SK-N-SH (cell line): Measurements from ENCODE around the gene TLDC2. TPM values are rescaled to one million over a fixed set of nuclear protein-coding genes. Genes with fewer than 3 reads are reported as not detected.
A peak's percentile ranks its signal among the peaks of the same experiment; 100 is the strongest.

Experiments used
- CTCF ChIA-PET: fragments of 300-600, 350-600 bp; formaldehyde crosslinking; extraction: SDS; loops from one replicate; lab custom pipeline; 2021; lab: Yijun Ruan, JAX
- POLR2A ChIA-PET: fragments of 350-600 bp; sonication (Branson Sonifier 250); formaldehyde crosslinking; extraction: SDS; loops from one replicate; lab custom pipeline; 2020; ENCODE audit warnings: antibody characterized with exemption, inconsistent platforms; lab: Yijun Ruan, JAX
- DNase-seq: peaks from one replicate; pipeline ENCODE4 v3.0.0; 2012
- H2AFZ ChIP-seq: fragments of 200-600 bp; sonication (generic); 2 replicates; pipeline ENCODE4 v1.8.1; 2016; ENCODE audit warnings: antibody characterized with exemption, mild to moderate bottlenecking, low read depth
- H3F3A ChIP-seq: fragments of 200-600 bp; sonication (generic); replicated peaks from 2 replicates; pipeline ENCODE3; 2016; ENCODE audit warnings: antibody characterized with exemption, mild to moderate bottlenecking; ENCODE audit not compliant: insufficient read depth
- H3K27ac ChIP-seq, 2 experiments: fragments of 200-500 bp in 1 of 2; fragments of 200-600 bp in 1 of 2; sonication (Bioruptor generic) in 1 of 2; sonication (generic), shearing (Covaris generic) in 1 of 2; 2 replicates each; pipeline versions ENCODE4 v1.5.1 to v1.6.1; 2014 to 2016; ENCODE audit warnings: low read depth in 2 of 2, inconsistent platforms in 1 of 2, low read length in 1 of 2, mild to moderate bottlenecking in 1 of 2, mixed read lengths in 1 of 2
- H3K27me3 ChIP-seq: fragments of 200-600 bp; sonication (generic), shearing (Covaris generic); 2 replicates; pipeline ENCODE4 v1.6.1; 2016; ENCODE audit warnings: mixed run types; ENCODE audit not compliant: insufficient read depth
- H3K36me3 ChIP-seq, 2 experiments: fragments of 200-500 bp in 1 of 2; fragments of 200-600 bp in 1 of 2; sonication (Bioruptor generic) in 1 of 2; sonication (generic) in 1 of 2; replicated peaks in 1 of 2; 2 replicates each; pipeline versions ENCODE3 to v1.5.1; 2014 to 2016; ENCODE audit warnings: low read length in 1 of 2, mild to moderate bottlenecking in 1 of 2; ENCODE audit not compliant: insufficient read depth in 2 of 2, control insufficient read depth in 1 of 2
- H3K4me1 ChIP-seq, 2 experiments: fragments of 200-500 bp in 1 of 2; fragments of 200-600 bp in 1 of 2; sonication (Bioruptor generic) in 1 of 2; sonication (generic), shearing (Covaris generic) in 1 of 2; 2 replicates each; pipeline versions ENCODE4 v1.5.1 to v1.6.1; 2014 to 2016; ENCODE audit warnings: low read depth in 1 of 2, low read length in 1 of 2, mixed run types in 1 of 2; ENCODE audit not compliant: insufficient read depth in 2 of 2, control insufficient read depth in 1 of 2
- H3K4me2 ChIP-seq: fragments of 200-600 bp; sonication (generic), shearing (Covaris generic); 2 replicates; pipeline ENCODE4 v1.6.1; 2017; ENCODE audit warnings: mixed run types
- H3K4me3 ChIP-seq, 2 experiments: fragments of 200-500 bp in 1 of 2; fragments of 200-600 bp in 1 of 2; sonication (Bioruptor generic) in 1 of 2; sonication (generic), shearing (Covaris generic) in 1 of 2; 2 replicates each; pipeline versions ENCODE4 v1.5.1 to v1.8.1; 2014 to 2016; ENCODE audit warnings: low read depth in 2 of 2, inconsistent platforms in 1 of 2, low read length in 1 of 2, mild to moderate bottlenecking in 1 of 2, mixed read lengths in 1 of 2, moderate library complexity in 1 of 2
- H3K79me2 ChIP-seq: fragments of 200-600 bp; sonication (generic); 2 replicates; pipeline ENCODE4 v1.8.1; 2017; ENCODE audit warnings: mild to moderate bottlenecking; ENCODE audit not compliant: insufficient read depth
- H3K9ac ChIP-seq: fragments of 200-600 bp; sonication (generic); 2 replicates; pipeline ENCODE4 v1.6.1; 2017; ENCODE audit warnings: mixed run types
- H3K9me2 ChIP-seq: fragments of 200-600 bp; sonication (generic); 2 replicates; pipeline ENCODE4 v1.6.1; 2017; ENCODE audit warnings: mixed run types
- H3K9me3 ChIP-seq: fragments of 200-600 bp; sonication (generic); 2 replicates; pipeline ENCODE4 v1.6.1; 2017; ENCODE audit warnings: mixed run types, mild to moderate bottlenecking, moderate library complexity
- H4K20me1 ChIP-seq: fragments of 200-600 bp; sonication (generic); 2 replicates; pipeline ENCODE4 v1.6.1; 2017; ENCODE audit warnings: mild to moderate bottlenecking, mixed run types; ENCODE audit not compliant: insufficient read depth
- GATA2 ChIP-seq: sonication (generic); formaldehyde crosslinking; IDR thresholded peaks from 2 replicates; pipeline ENCODE4 v1.5.0; 2020; ENCODE audit warnings: mild to moderate bottlenecking, missing genetic modification reagents
- MAX ChIP-seq: IDR thresholded peaks from 2 replicates; pipeline ENCODE4 v1.4.0; 2012; ENCODE audit warnings: low read depth
- MEF2A ChIP-seq: IDR thresholded peaks from 2 replicates; pipeline ENCODE4 v1.4.0; 2012; ENCODE audit warnings: low read depth, borderline replicate concordance
- NFIC ChIP-seq: IDR thresholded peaks from 2 replicates; pipeline ENCODE4 v1.4.0; 2012; ENCODE audit warnings: borderline replicate concordance
- RFX5 ChIP-seq: IDR thresholded peaks from 2 replicates; pipeline ENCODE4 v1.6.1; 2012; ENCODE audit warnings: mild to moderate bottlenecking, improper control_type of control experiment, low read length
- RXRA ChIP-seq: IDR thresholded peaks from 2 replicates; pipeline ENCODE4 v1.4.0; 2012; ENCODE audit warnings: low read depth, mild to moderate bottlenecking, borderline replicate concordance
- SIN3A ChIP-seq: IDR thresholded peaks from 2 replicates; pipeline ENCODE4 v1.6.1; 2012; ENCODE audit warnings: low read depth, mild to moderate bottlenecking, low read length, moderate library complexity, borderline replicate concordance
- SMC3 ChIP-seq: IDR thresholded peaks from 2 replicates; pipeline ENCODE4 v1.6.1; 2012; ENCODE audit warnings: low read depth, low read length, improper control_type of control experiment
- TEAD4 ChIP-seq: IDR thresholded peaks from 2 replicates; pipeline ENCODE4 v1.4.0; 2012; ENCODE audit warnings: mild to moderate bottlenecking, borderline replicate concordance; ENCODE audit not compliant: insufficient read depth
- USF1 ChIP-seq: IDR thresholded peaks from 2 replicates; pipeline ENCODE4 v1.4.0; 2012; ENCODE audit warnings: low read depth, borderline replicate concordance
- WGBS: methylation state at CpG from one replicate; pipeline ENCODE4 v1.1.6; 2017; ENCODE audit warnings: low lambda C conversion rate; 5-methylcytosine and 5-hydroxymethylcytosine counted together
- polyA plus RNA-seq, 3 experiments: library from polyadenylated mRNA; depleted of rRNA; stranded (reverse); fragments of >200 nt; gene quantifications; 2 replicates each; pipeline ENCODE4 v1.2.3, GENCODE V29; 2012
- TF ChIP-seq, protein P1 (sequence below): IDR thresholded peaks from 2 replicates; pipeline ENCODE4 v1.6.1; 2012; ENCODE audit warnings: mild to moderate bottlenecking, low read depth, low read length, moderate library complexity

Gene TLDC2
- polyA plus RNA-seq, 1 of the 3 experiments (the other 2 are of a cell fraction), result 0.02 TPM

- no peak for TF ChIP-seq GATA2
- TF ChIP-seq TEAD4, result no peak
- TF ChIP-seq, protein P1, sequence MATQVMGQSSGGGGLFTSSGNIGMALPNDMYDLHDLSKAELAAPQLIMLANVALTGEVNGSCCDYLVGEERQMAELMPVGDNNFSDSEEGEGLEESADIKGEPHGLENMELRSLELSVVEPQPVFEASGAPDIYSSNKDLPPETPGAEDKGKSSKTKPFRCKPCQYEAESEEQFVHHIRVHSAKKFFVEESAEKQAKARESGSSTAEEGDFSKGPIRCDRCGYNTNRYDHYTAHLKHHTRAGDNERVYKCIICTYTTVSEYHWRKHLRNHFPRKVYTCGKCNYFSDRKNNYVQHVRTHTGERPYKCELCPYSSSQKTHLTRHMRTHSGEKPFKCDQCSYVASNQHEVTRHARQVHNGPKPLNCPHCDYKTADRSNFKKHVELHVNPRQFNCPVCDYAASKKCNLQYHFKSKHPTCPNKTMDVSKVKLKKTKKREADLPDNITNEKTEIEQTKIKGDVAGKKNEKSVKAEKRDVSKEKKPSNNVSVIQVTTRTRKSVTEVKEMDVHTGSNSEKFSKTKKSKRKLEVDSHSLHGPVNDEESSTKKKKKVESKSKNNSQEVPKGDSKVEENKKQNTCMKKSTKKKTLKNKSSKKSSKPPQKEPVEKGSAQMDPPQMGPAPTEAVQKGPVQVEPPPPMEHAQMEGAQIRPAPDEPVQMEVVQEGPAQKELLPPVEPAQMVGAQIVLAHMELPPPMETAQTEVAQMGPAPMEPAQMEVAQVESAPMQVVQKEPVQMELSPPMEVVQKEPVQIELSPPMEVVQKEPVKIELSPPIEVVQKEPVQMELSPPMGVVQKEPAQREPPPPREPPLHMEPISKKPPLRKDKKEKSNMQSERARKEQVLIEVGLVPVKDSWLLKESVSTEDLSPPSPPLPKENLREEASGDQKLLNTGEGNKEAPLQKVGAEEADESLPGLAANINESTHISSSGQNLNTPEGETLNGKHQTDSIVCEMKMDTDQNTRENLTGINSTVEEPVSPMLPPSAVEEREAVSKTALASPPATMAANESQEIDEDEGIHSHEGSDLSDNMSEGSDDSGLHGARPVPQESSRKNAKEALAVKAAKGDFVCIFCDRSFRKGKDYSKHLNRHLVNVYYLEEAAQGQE, result no peak
- TF ChIP-seq MAX, result peak; percentile 65; the same call in 1 of the 2 replicates
- TF ChIP-seq RXRA, result no peak
Measured at GRCh38 chr20:36919715-36920333, 43.9 kb downstream of the TLDC2 start (continued).

DNA sequence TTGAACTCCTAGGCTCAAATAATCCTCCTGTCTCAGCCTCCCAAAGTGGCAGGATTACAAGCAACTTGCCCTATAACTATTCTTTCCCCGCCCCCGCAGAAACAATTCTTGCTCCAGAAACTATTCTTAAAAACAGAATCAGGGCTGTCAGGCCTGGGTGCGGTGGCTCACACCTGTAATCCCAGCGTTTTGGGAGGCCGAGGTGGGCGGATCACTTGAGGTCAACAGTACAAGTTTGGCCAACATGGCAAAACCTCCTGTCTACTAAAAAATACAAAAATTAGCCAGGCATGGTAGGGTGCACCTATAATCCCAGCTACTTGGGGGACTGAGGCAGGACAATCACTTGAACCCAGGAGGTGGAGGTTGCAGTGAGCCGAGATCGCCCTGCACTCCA, 44.4 kb downstream of the TLDC2 start:
- H3F3A ChIP-seq, result peaks cover 12% of the 10 kb centered on the region
- H3K4me2 ChIP-seq, result no peak overlapping the region
- no peak overlapping the region for H3K27ac ChIP-seq
- H3K4me1 ChIP-seq, result no peaks in the 10 kb centered on the region
- H4K20me1 ChIP-seq, result no peaks in the 10 kb centered on the region
- H3K27me3 ChIP-seq, result no peaks in the 10 kb centered on the region
- no peak for TF ChIP-seq MEF2A
- H3K36me3 ChIP-seq, result no peaks in the 10 kb centered on the region
- no peak for DNase-seq
- ChIA-PET POLR2A (no interaction called here), CTCF (interaction anchor here (0.7 to 2.8 kb wide), 17 partner anchors 8 to 481 kb away, joined by 3 to 13 read pairs (median 5); partner anchors contain the start of gene DSN1)
- no peaks in the 10 kb centered on the region for H3K9me2 ChIP-seq
- H2AFZ ChIP-seq, result no peak overlapping the region
- no peaks in the 10 kb centered on the region for H3K9me3 ChIP-seq
- H3K4me3 ChIP-seq, result no peak overlapping the region
- 89% methylated on average over 8 of the region's 8 CpGs for WGBS
- H3K79me2 ChIP-seq, result no peaks in the 10 kb centered on the region
- no peak overlapping the region for H3K9ac ChIP-seq

DNA sequence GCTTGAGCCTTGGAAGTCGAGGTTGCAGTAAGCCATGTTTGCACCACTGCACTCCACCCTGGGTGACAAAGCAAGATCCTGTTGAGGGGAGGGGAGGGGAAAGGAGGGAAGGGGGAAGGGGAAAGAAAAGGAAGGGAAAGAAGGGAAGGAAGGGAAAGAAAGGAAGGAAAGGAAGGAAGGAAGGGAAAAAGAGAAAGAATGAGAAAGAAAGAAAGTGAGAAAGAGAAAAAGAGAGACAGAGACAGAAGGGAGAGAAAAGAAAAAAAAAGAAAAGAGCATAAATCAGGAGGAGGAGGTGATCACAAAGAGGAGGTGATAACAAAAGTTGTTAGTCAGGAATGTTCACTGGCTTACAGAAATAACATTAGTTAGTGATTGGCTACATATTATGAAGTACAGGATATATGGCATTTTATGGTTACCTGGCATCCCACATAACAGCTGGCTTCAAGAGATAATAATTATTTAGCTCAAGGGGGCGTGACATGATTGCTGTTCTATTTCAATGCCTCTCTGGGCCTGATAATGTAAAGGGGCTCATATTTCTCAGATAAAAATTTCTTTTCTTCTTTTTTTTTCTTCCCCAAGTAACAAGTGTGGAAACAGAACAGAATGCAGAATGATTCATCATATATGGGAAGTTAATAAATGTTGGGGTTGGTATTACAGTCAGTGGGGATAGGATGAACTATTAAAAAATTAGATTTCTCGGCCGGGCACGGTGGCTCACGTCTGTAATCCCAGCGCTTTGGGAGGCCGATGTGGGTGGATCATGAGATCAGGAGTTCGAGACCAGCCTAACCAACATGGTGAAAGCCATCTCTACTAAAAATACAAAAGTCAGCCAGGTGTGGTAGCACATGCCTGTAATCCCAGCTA, 48.5 kb downstream of the TLDC2 start:
- Histone ChIP-seq H3K9me2 (no peaks in the 10 kb centered on the region), H3K79me2 (no peaks in the 10 kb centered on the region), H3K27me3 (no peaks in the 10 kb centered on the region), H3K27ac (no peak overlapping the region), H4K20me1 (no peaks in the 10 kb centered on the region), H3K4me3 (no peak overlapping the region), H3K9ac (no peak overlapping the region), H3K4me1 (no peaks in the 10 kb centered on the region), H2AFZ (no peak overlapping the region), H3K4me2 (no peak overlapping the region), H3K9me3 (no peaks in the 10 kb centered on the region), H3F3A (peaks cover 2% of the 10 kb centered on the region), H3K36me3 (no peaks in the 10 kb centered on the region)
- no peak for DNase-seq
- ChIA-PET CTCF (interaction anchor here (0.8 kb wide), 1 partner anchor 37 kb away, joined by 3 read pairs; no protein-coding TSS in a partner anchor), POLR2A (no interaction called here)
- TF ChIP-seq SIN3A (no peak), USF1 (no peak), RXRA (no peak), NFIC (no peak), RFX5 (no peak), SMC3 (no peak)
- WGBS, result 87% methylated on average over 9 of the region's 9 CpGs
